Activated CD8-positive, alpha-beta T cell treated with anti-CD3 and anti-CD28 coated beads for 36 hours (primary cell): ENCODE measurements around the gene TFCP2L1. TPM values are rescaled to one million over a fixed set of nuclear protein-coding genes. Genes with fewer than 3 reads are reported as not detected.
"Not testable (repeated sequence)": the region's sequence is repeated elsewhere in the genome, so short reads cannot be mapped to it uniquely, and the experiment has no call there.

Source experiments
- ATAC-seq: fragments of 200-7000 bp; cut with Tn5 transposase; one replicate; pipeline ENCODE4 v1.10.0; 2021; ENCODE audit warnings: mild to moderate bottlenecking, moderate library complexity
- CTCF ChIA-PET: fragments of 350-600 bp; sonication (Branson Sonifier 250); formaldehyde crosslinking; loops from one replicate; lab custom pipeline; 2021; ENCODE audit warnings: antibody characterized with exemption; lab: Charles Lee
- POLR2A ChIA-PET: fragments of 350-600 bp; sonication (Branson Sonifier 250); formaldehyde crosslinking; loops from one replicate; lab custom pipeline; 2021; ENCODE audit warnings: antibody characterized with exemption; lab: Charles Lee
- DNase-seq: peaks from one replicate; pipeline ENCODE4 v3.0.0-alpha.2; 2020
- H3K27ac Mint-ChIP-seq: one replicate; pipeline ENCODE4 v1.8.0; 2021; ENCODE audit warnings: mild to moderate bottlenecking, mixed read lengths
- H3K27me3 Mint-ChIP-seq: one replicate; pipeline ENCODE4 v1.8.0; 2021; ENCODE audit warnings: mixed read lengths
- H3K36me3 Mint-ChIP-seq: one replicate; pipeline ENCODE4 v1.8.0; 2021; ENCODE audit warnings: low read depth, mixed read lengths
- H3K4me1 Mint-ChIP-seq: one replicate; pipeline ENCODE4 v1.8.0; 2021; ENCODE audit warnings: low read depth, mixed read lengths
- H3K4me3 Mint-ChIP-seq: one replicate; pipeline ENCODE4 v1.8.0; 2021; ENCODE audit warnings: mild to moderate bottlenecking, moderate library complexity, mixed read lengths
- H3K9me3 Mint-ChIP-seq: one replicate; pipeline ENCODE4 v1.8.0; 2021; ENCODE audit warnings: mixed read lengths
- intact Hi-C: fragments of 100-400 bp; cut with micrococcal nuclease; formaldehyde crosslinking; loops from one replicate; pipeline ENCODE4 v1.10.0; 2022
- total RNA-seq, 2 experiments: library from RNA; stranded (reverse); gene quantifications; one replicate each; pipeline ENCODE4 v1.2.3, GENCODE V29; 2021
- TF ChIP-seq, protein P1 (sequence below): fragments of 200-600 bp; IDR thresholded peaks from one replicate; pipeline ENCODE4 v1.8.0; 2022; ENCODE audit warnings: antibody characterized with exemption, mild to moderate bottlenecking

The TFCP2L1 gene
- total RNA-seq, 2 experiments from 2014 or later = 0.04 TPM; not detected in 1

DNA sequence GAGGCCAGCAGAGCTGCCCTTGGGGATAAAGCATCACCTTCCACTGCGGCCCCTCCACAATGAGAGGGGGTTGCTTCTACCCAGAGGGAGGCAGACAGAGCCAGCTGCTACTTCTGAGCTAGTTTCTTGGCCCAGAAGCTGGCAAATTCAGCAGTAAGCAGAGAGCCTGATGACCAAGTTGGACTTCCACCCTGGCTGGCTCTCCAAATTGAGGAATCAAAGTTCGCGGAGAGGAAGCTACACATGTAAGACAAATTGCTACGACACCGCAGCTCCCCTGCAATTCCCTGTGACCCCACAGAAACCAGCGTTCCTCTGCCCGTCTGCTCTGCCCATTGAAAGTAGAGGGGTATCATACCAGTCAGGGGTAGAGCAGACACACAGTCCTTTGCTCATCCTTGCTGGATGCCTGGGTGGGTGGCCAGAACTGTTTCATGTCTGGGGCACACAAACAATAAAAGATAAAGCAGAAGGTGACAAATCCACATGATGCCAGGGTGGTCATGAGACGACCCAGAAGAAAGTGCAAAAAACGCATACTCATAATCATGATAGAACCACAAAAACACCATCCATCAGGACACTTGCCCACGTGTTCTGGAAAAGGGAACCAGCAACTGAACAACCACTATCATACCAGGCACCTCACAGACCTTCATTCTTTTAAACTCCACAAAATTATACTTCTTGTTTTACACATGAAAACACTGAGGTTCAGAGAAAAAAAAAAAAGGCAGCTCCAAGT is 5.4 kb downstream of the TFCP2L1 start:
- H3K27ac Mint-ChIP-seq = no peak overlapping the region
- no peaks in the 10 kb centered on the region for H3K9me3 Mint-ChIP-seq
- DNase-seq = no peak
- H3K36me3 Mint-ChIP-seq = no peaks in the 10 kb centered on the region
- no peak for ATAC-seq
- POLR2A ChIA-PET = no interaction called here
- no peak overlapping the region for H3K4me3 Mint-ChIP-seq
- peaks cover 24% of the 10 kb centered on the region for H3K27me3 Mint-ChIP-seq
- TF ChIP-seq, protein P1, sequence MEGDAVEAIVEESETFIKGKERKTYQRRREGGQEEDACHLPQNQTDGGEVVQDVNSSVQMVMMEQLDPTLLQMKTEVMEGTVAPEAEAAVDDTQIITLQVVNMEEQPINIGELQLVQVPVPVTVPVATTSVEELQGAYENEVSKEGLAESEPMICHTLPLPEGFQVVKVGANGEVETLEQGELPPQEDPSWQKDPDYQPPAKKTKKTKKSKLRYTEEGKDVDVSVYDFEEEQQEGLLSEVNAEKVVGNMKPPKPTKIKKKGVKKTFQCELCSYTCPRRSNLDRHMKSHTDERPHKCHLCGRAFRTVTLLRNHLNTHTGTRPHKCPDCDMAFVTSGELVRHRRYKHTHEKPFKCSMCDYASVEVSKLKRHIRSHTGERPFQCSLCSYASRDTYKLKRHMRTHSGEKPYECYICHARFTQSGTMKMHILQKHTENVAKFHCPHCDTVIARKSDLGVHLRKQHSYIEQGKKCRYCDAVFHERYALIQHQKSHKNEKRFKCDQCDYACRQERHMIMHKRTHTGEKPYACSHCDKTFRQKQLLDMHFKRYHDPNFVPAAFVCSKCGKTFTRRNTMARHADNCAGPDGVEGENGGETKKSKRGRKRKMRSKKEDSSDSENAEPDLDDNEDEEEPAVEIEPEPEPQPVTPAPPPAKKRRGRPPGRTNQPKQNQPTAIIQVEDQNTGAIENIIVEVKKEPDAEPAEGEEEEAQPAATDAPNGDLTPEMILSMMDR = no peak
- intact Hi-C loops = no loop called here
- peaks cover 3% of the 10 kb centered on the region for H3K4me1 Mint-ChIP-seq
- CTCF ChIA-PET = interaction anchor here (1.0 kb wide), 1 partner anchor 17 kb away, joined by 3 read pairs; no protein-coding TSS in a partner anchor

DNA sequence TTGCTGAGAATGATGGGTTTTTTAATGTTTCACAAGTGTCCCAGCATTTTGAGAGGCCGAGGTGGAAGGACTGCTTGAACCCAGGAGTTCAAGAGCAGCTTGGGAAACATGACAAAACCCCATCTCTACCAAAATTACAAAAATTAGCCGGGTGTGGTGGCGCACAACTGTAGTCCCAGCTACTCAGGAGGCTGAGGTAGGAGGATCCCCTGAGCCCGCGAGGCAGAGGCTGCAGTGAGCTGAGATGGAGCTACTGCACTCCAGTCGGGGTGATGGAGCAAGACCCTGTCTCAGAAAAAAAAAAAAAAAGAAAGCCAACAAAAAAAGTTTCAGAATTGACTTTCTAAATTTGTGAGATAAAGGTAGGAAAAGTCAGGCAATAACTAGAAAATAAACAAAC is 8.7 kb downstream of the TFCP2L1 start:
- ChIA-PET POLR2A (no interaction called here), CTCF (no interaction called here)
- no peaks in the 10 kb centered on the region for H3K27me3 Mint-ChIP-seq
- DNase-seq = no peak
- intact Hi-C loops = no loop called here
- no peak overlapping the region for H3K4me3 Mint-ChIP-seq
- ATAC-seq = no peak
- TF ChIP-seq, protein P1 = no peak
- no peaks in the 10 kb centered on the region for H3K36me3 Mint-ChIP-seq
- H3K4me1 Mint-ChIP-seq = no peaks in the 10 kb centered on the region
- no peaks in the 10 kb centered on the region for H3K9me3 Mint-ChIP-seq
- no peak overlapping the region for H3K27ac Mint-ChIP-seq

DNA sequence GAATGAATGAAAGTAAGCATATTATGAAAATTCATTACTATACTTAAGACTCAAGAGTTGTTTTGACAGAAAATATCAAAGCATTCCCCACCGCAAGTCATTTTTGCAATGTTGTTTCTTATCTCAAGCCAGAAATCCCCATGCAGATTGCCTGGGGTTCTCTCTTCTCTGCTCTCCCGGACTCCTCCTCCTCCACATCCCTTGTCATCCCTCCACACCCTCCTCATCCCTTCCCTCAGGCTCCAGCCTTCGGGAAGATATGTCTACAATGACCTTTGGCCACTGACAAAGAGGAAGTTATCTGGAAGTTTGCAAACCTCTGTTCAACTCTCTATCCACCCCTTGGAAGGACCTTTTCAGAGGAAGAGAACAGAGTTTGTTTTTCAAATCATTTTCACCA is 11.9 kb downstream of the TFCP2L1 start:
- POLR2A ChIA-PET = no interaction called here
- ATAC-seq = no peak
- H3K27ac Mint-ChIP-seq = no peak overlapping the region

DNA sequence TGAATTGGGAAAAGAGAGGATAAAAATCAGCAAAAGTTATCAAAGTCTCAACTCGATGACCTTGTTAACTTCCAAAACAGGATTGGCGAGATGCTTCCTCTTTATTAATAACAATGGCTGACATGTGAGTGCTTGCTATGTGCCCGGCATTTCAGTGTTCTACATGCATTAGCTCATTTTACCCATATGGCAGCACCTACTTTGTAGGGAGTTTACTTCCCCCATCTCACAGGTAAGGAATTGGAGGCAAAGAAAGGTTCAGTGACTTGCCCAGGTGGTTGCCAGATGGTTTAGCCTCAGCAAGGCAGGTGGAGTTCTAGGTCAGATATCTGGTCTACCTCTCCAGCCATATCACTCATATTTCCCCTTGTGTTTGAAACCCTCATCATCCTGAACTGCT is 12.4 kb downstream of the TFCP2L1 start:
- H3K27me3 Mint-ChIP-seq = no peaks in the 10 kb centered on the region
- CTCF ChIA-PET = no interaction called here
- H3K36me3 Mint-ChIP-seq = no peaks in the 10 kb centered on the region
- DNase-seq = no peak
- no peaks in the 10 kb centered on the region for H3K9me3 Mint-ChIP-seq
- no peak overlapping the region for H3K27ac Mint-ChIP-seq
- TF ChIP-seq, protein P1 = no peak
- POLR2A ChIA-PET = no interaction called here
- no peaks in the 10 kb centered on the region for H3K4me1 Mint-ChIP-seq
- ATAC-seq = no peak
- intact Hi-C loops = no loop called here
- no peak overlapping the region for H3K4me3 Mint-ChIP-seq

More for the DNA sequence above, 11.9 kb downstream of the TFCP2L1 start:
- H3K9me3 Mint-ChIP-seq = no peaks in the 10 kb centered on the region
- TF ChIP-seq, protein P1 = no peak
- DNase-seq = no peak
- CTCF ChIA-PET = no interaction called here
- no peaks in the 10 kb centered on the region for H3K36me3 Mint-ChIP-seq
- no peak overlapping the region for H3K4me3 Mint-ChIP-seq
- H3K4me1 Mint-ChIP-seq = no peaks in the 10 kb centered on the region
- no peaks in the 10 kb centered on the region for H3K27me3 Mint-ChIP-seq
- intact Hi-C loops = no loop called here

DNA sequence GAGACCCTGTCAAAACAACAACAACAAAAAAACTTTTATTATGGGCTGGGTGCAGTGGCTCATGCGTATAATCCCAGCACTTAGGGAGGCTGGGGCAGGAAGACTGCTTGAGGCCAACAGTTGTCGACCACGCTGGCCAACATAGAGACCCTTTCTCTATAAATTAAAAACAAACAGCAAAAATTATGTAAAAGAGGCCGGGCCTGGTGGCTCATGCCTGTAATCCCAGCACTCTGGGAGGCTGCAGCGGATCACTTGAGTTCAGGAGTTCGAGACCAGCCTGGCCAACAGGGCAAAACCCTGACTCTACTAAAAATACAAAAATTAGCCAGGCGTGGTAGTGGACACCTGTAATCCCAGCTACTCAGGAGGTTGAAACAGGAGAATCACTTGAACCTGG is 15.6 kb downstream of the TFCP2L1 start:
- H3K36me3 Mint-ChIP-seq, H3K27ac Mint-ChIP-seq, H3K4me1 Mint-ChIP-seq, DNase-seq, CTCF ChIA-PET, ATAC-seq, POLR2A ChIA-PET, H3K27me3 Mint-ChIP-seq, H3K9me3 Mint-ChIP-seq, intact Hi-C loops, H3K4me3 Mint-ChIP-seq: not testable (repeated sequence)
